HCT116 (cell line): ENCODE data around the gene TFB1M.

Source experiments
- POLR2A ChIP-seq: IDR thresholded peaks from 2 replicates; pipeline ENCODE4 v1.7.0; 2011; ENCODE audit warnings: borderline replicate concordance; ENCODE audit not compliant: insufficient read depth, insufficient read length; ENCODE audit errors: extremely low read depth
- TF ChIP-seq, protein P1 (sequence below), 3 experiments: fragments of 200-600 bp in 1 of 3; sonication (generic) in 1 of 3; IDR thresholded peaks in 2 of 3; conservative IDR thresholded peaks in 1 of 3; 2 replicates each; pipeline ENCODE4 v1.5.1; 2012 to 2017; ENCODE audit warnings: low read depth in 2 of 3, low read length in 2 of 3, antibody characterized with exemption in 1 of 3, borderline replicate concordance in 1 of 3, control low read depth in 1 of 3, mild to moderate bottlenecking in 1 of 3, mixed read lengths in 1 of 3, mixed run types in 1 of 3, moderate library complexity in 1 of 3; ENCODE audit not compliant: insufficient read depth in 1 of 3

- no peak for TF ChIP-seq POLR2A
- TF ChIP-seq, protein P1, sequence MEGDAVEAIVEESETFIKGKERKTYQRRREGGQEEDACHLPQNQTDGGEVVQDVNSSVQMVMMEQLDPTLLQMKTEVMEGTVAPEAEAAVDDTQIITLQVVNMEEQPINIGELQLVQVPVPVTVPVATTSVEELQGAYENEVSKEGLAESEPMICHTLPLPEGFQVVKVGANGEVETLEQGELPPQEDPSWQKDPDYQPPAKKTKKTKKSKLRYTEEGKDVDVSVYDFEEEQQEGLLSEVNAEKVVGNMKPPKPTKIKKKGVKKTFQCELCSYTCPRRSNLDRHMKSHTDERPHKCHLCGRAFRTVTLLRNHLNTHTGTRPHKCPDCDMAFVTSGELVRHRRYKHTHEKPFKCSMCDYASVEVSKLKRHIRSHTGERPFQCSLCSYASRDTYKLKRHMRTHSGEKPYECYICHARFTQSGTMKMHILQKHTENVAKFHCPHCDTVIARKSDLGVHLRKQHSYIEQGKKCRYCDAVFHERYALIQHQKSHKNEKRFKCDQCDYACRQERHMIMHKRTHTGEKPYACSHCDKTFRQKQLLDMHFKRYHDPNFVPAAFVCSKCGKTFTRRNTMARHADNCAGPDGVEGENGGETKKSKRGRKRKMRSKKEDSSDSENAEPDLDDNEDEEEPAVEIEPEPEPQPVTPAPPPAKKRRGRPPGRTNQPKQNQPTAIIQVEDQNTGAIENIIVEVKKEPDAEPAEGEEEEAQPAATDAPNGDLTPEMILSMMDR (IDR thresholded peaks at IDR 0.05 in 2 of 3, conservative IDR thresholded peaks at IDR 0.05 in 1 of 3; ENCODE audit: borderline replicate concordance in 1 of 3, insufficient read depth in 1 of 3, low read depth in 2 of 3, low read length in 2 of 3): no peak
Observed at GRCh38 chr6:155269765-155270164, 44.5 kb downstream of the TFB1M start.
